Measurements from ENCODE around the gene MRNIP.

DNA sequence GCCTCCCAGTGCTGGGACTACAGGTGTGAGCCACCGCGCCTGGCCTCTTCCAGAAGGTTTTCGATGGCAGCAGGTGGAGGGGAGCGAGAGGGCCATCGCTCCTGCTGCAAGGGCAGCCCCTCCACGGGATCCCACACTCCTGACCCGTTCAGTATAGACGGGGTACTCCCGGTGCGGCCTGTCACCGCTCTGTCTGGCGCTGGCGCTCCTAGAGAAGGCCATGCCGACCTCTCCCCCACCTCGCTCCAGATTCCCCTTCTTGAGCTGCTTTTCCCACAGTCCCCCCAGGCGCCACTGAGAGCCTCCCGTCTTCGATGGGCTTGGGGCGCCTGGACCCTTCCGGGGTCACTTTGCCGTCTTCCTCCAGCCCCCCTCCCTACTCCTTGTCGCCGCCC is 42.2 kb downstream of the MRNIP start:
- TF ChIP-seq, protein P1, sequence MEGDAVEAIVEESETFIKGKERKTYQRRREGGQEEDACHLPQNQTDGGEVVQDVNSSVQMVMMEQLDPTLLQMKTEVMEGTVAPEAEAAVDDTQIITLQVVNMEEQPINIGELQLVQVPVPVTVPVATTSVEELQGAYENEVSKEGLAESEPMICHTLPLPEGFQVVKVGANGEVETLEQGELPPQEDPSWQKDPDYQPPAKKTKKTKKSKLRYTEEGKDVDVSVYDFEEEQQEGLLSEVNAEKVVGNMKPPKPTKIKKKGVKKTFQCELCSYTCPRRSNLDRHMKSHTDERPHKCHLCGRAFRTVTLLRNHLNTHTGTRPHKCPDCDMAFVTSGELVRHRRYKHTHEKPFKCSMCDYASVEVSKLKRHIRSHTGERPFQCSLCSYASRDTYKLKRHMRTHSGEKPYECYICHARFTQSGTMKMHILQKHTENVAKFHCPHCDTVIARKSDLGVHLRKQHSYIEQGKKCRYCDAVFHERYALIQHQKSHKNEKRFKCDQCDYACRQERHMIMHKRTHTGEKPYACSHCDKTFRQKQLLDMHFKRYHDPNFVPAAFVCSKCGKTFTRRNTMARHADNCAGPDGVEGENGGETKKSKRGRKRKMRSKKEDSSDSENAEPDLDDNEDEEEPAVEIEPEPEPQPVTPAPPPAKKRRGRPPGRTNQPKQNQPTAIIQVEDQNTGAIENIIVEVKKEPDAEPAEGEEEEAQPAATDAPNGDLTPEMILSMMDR (IDR thresholded peaks at IDR 0.05; ENCODE audit: low read depth, low read length, missing input control) = no peak
- TF ChIP-seq FOXA1 (IDR thresholded peaks at IDR 0.05) = no peak
- no peak for TF ChIP-seq YY1 (IDR thresholded peaks at IDR 0.05)
- TF ChIP-seq RAD21 (IDR thresholded peaks at IDR 0.05) = no peak
- TF ChIP-seq, protein P2, sequence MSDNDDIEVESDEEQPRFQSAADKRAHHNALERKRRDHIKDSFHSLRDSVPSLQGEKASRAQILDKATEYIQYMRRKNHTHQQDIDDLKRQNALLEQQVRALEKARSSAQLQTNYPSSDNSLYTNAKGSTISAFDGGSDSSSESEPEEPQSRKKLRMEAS (IDR thresholded peaks at IDR 0.05) = no peak
- TF ChIP-seq TAF1 (conservative IDR thresholded peaks at IDR 0.05) = no peak
- TF ChIP-seq HNF4A (conservative IDR thresholded peaks at IDR 0.05) = no peak
